Measurements from ENCODE around the gene LTBP2. TPM values are rescaled to one million over a fixed set of nuclear protein-coding genes. Genes with fewer than 3 reads are reported as not detected.

LTBP2 gene
- total RNA-seq, 4 donors from 2014 or later = 81.3 to 240 (median 189) TPM

- no peak for DNase-seq
Measured at GRCh38 chr14:74575507-74575906, 36.5 kb downstream of the LTBP2 start.

DNA sequence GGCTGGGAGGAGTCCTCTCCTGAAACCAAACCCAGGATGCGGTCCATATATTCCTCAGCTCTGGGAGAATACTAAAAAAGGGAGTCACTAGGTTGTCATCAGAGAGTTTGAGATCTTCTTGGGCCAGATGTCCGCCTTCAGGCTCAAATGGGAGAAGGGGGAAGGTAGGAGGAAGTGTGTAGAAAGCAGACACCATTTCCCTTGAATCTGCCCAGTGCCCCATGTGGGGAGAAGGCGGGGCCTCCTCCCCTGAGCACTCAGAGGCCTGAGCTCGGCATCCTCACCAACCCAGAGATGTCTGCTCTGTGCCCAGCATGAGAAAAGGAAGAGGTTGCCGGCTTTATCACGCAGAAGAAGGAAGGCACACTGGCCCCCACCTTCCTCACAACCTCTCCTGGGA, 37.3 kb downstream of the LTBP2 start:
- Histone ChIP-seq H3K27ac (peak overlapping the region; percentile 96), H3K4me1 (peaks cover 72 to 93% of the 10 kb centered on the region in 2 donors), H3K9me3 (no peaks in the 10 kb centered on the region), H3K27me3 (no peaks in the 10 kb centered on the region), H3K4me3 (replicated peaks in 1 of 3) (no peak overlapping the region), H3K36me3 (no peaks in the 10 kb centered on the region)
- WGBS, 2 donors = 81 to 98% methylated on average over 6 of the region's 6 CpGs
- TF ChIP-seq CTCF (IDR thresholded peaks at IDR 0.05) (no peak), POLR2A (IDR thresholded peaks at IDR 0.05) (no peak)
- no peak for DNase-seq
- intact Hi-C loops (cut with DNase I) = no loop called here

More at GRCh38 chr14:74575507-74575906, 36.5 kb downstream of the LTBP2 start:
- no peak overlapping the region for H3K4me3 ChIP-seq (replicated peaks in 1 of 3)
- peaks cover 70 to 93% of the 10 kb centered on the region in 2 donors for H3K4me1 ChIP-seq
- no peaks in the 10 kb centered on the region for H3K27me3 ChIP-seq
- no peaks in the 10 kb centered on the region for H3K36me3 ChIP-seq
- TF ChIP-seq CTCF (IDR thresholded peaks at IDR 0.05) (no peak), POLR2A (IDR thresholded peaks at IDR 0.05) (no peak)
- 80 to 93% methylated on average over 1 to 2 of the region's 2 CpGs for whole genome bisulfite sequencing, 2 donors
- no peaks in the 10 kb centered on the region for H3K9me3 ChIP-seq
- peak overlapping the region; percentile 96 for H3K27ac ChIP-seq
- intact Hi-C loops (cut with DNase I) = no loop called here

GRCh38 chr14:74574090-74574433, 38.0 kb downstream of the LTBP2 start:
- H3K36me3 ChIP-seq = no peaks in the 10 kb centered on the region
- no peak for TF ChIP-seq POLR2A (IDR thresholded peaks at IDR 0.05)
- TF ChIP-seq CTCF (IDR thresholded peaks at IDR 0.05) = no peak
- no peaks in the 10 kb centered on the region for H3K9me3 ChIP-seq
- no peaks in the 10 kb centered on the region for H3K27me3 ChIP-seq
- WGBS, 2 donors = 88 to 91% methylated on average over 4 of the region's 4 CpGs
- H3K4me3 ChIP-seq (replicated peaks in 1 of 3) = no peak overlapping the region
- peak overlapping the region; percentile 96 for H3K27ac ChIP-seq
- intact Hi-C loops (cut with DNase I) = no loop called here
- peaks cover 75 to 93% of the 10 kb centered on the region in 2 donors for H3K4me1 ChIP-seq
- DNase-seq = no peak

DNA sequence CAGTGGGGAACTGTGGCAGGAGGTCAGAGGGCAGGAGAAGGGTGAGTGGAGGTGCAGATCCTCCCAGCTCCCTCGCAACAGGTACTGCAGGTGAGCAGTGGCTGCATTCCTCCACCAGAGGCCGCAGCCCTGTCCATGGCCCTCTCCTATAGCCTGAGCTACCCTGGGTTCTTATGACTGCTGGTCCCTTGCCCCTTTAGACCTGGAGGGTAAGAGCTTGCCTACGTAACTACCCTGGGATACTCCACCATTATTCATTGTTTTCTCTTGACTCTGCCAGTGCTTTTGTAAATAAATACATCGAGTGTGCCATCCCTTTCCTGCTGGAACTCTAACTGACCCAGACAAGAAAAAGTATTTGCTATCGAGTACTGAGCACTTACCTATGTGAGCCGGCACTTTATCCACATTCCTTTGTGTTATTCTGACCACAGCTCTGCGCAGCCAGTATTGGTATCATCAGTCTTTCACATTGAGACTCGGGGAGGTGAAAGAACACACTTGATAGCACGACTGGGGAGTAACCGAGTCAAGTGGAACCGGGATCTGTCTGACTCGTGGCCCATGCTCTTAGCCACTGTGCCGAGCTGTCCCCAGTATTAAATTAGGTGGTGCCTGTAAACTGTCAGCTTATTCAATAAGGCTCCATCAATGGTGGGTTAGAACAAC, 38.5 kb downstream of the LTBP2 start:
- H3K4me3 ChIP-seq (replicated peaks in 1 of 3) = no peak overlapping the region
- H3K27ac ChIP-seq = peak overlapping the region; percentile 96
- DNase-seq = peak; percentile 52 to 57
- TF ChIP-seq POLR2A (IDR thresholded peaks at IDR 0.05) (no peak), CTCF (IDR thresholded peaks at IDR 0.05) (peak in 4 of 6 experiments; percentile 15 to 46 (median 30))
- no peaks in the 10 kb centered on the region for H3K9me3 ChIP-seq
- H3K27me3 ChIP-seq = no peaks in the 10 kb centered on the region
- H3K36me3 ChIP-seq = no peaks in the 10 kb centered on the region
- 45 to 46% methylated on average over 12 to 13 of the region's 13 CpGs for WGBS, 2 donors
- intact Hi-C loops (cut with DNase I) = no loop called here
- H3K4me1 ChIP-seq = peaks cover 80 to 93% of the 10 kb centered on the region in 2 donors

DNA sequence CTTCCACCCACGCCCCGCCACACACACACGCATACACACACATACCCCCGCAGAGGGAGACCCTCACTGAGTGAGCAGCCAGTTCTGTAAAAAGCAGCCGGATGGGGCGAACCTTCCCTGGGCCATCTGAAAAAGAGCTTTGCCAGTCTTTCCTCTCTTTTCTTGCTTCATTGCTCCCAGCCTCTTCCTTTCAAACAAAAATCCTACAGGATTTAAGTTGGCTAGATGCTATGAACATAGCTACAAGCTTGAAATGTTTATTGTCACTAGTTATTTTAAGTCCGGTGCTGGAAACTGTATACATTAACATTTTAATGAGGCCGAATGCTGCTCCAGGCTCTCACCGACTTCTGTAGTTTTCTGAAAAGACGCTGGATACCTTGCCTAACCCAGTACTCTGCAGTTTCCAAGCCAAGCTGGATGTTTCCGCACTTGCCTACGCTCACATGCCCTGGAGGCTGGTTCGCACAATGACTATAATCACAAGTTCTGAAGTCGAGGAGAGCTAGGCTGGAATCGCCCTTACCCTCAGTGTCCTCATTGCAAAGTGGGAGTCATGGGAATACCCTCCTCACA, 39.2 kb downstream of the LTBP2 start:
- no peak overlapping the region for H3K4me3 ChIP-seq (replicated peaks in 1 of 3)
- intact Hi-C loops (cut with DNase I) = no loop called here
- no peaks in the 10 kb centered on the region for H3K27me3 ChIP-seq
- peak overlapping the region; percentile 96 for H3K27ac ChIP-seq
- H3K4me1 ChIP-seq = peaks cover 83 to 96% of the 10 kb centered on the region in 2 donors
- no peaks in the 10 kb centered on the region for H3K9me3 ChIP-seq
- no peaks in the 10 kb centered on the region for H3K36me3 ChIP-seq
- TF ChIP-seq CTCF (IDR thresholded peaks at IDR 0.05) (no peak), POLR2A (IDR thresholded peaks at IDR 0.05) (peak in 1 of 2 donors; percentile 52)
- WGBS, 2 donors = 46 to 48% methylated on average over 14 to 15 of the region's 15 CpGs
- DNase-seq = peak; percentile 67 to 74

All from thyroid gland (tissue), 4 donors.